GM12872 (cell line): Measurements from ENCODE around the gene BCAP29.

Experiments used
- TF ChIP-seq, protein P1 (sequence below): IDR thresholded peaks from 3 replicates; pipeline ENCODE4 v1.5.1; 2011; ENCODE audit warnings: low read depth, mild to moderate bottlenecking, low read length, moderate library complexity; ENCODE audit not compliant: insufficient read depth

The BCAP29 gene

GRCh38 chr7:107661865-107662379 lies 81.9 kb downstream of the BCAP29 start:
- TF ChIP-seq, protein P1, sequence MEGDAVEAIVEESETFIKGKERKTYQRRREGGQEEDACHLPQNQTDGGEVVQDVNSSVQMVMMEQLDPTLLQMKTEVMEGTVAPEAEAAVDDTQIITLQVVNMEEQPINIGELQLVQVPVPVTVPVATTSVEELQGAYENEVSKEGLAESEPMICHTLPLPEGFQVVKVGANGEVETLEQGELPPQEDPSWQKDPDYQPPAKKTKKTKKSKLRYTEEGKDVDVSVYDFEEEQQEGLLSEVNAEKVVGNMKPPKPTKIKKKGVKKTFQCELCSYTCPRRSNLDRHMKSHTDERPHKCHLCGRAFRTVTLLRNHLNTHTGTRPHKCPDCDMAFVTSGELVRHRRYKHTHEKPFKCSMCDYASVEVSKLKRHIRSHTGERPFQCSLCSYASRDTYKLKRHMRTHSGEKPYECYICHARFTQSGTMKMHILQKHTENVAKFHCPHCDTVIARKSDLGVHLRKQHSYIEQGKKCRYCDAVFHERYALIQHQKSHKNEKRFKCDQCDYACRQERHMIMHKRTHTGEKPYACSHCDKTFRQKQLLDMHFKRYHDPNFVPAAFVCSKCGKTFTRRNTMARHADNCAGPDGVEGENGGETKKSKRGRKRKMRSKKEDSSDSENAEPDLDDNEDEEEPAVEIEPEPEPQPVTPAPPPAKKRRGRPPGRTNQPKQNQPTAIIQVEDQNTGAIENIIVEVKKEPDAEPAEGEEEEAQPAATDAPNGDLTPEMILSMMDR = no peak

GRCh38 chr7:107663196-107663595 lies 83.2 kb downstream of the BCAP29 start:
- TF ChIP-seq, protein P1 = no peak

GRCh38 chr7:107666790-107667189 lies 86.7 kb downstream of the BCAP29 start:
- TF ChIP-seq, protein P1 = no peak

GRCh38 chr7:107667341-107667740 lies 87.3 kb downstream of the BCAP29 start:
- TF ChIP-seq, protein P1 = no peak

DNA sequence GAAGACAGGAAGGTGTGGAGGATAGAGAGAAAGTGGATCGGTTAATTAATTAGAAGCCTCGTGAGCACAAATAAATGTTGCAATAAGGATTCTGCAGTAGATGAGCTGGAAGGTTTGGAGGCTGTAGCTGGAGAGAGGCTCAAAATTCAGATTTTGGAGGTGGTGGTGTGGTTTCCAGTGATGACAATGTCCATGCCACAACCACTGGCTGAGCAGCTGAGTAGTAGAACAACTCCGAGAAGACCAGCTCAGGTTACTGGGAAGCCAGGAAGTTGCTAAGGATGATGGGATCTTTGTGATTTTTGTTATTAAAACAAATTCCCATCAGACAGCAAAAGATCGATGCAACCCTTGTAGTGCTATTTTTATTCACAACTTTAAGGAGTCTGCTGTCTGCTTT lies 88.2 kb downstream of the BCAP29 start:
- TF ChIP-seq, protein P1 = no peak
